ENCODE results near the gene PPP1R7.

DNA sequence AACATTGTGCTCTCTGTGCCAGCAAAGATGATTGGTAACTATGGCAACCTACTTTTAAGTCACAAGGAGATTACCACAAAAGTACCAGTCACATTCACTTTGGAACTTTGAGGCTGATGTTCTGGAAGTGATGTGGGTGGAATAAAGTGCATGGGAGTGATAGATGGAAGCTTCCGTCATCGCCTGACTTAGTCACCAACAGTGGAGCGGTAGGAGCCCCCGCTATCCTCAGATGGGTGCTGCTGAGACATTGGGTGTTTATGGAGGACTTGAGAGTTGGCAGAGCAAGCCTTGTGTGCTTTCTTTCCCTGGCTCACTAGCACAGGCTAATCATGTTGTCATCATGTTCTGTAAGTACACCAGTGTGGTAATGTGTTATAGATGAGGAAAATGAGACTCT lies 4.6 kb downstream of the PPP1R7 start:
- TF ChIP-seq POLR2AphosphoS5 (IDR thresholded peaks at IDR 0.05): no peak
- TF ChIP-seq, protein P1, sequence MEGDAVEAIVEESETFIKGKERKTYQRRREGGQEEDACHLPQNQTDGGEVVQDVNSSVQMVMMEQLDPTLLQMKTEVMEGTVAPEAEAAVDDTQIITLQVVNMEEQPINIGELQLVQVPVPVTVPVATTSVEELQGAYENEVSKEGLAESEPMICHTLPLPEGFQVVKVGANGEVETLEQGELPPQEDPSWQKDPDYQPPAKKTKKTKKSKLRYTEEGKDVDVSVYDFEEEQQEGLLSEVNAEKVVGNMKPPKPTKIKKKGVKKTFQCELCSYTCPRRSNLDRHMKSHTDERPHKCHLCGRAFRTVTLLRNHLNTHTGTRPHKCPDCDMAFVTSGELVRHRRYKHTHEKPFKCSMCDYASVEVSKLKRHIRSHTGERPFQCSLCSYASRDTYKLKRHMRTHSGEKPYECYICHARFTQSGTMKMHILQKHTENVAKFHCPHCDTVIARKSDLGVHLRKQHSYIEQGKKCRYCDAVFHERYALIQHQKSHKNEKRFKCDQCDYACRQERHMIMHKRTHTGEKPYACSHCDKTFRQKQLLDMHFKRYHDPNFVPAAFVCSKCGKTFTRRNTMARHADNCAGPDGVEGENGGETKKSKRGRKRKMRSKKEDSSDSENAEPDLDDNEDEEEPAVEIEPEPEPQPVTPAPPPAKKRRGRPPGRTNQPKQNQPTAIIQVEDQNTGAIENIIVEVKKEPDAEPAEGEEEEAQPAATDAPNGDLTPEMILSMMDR (IDR thresholded peaks at IDR 0.05; ENCODE audit: poor library complexity, severe bottlenecking): no peak
- TF ChIP-seq, protein P2, sequence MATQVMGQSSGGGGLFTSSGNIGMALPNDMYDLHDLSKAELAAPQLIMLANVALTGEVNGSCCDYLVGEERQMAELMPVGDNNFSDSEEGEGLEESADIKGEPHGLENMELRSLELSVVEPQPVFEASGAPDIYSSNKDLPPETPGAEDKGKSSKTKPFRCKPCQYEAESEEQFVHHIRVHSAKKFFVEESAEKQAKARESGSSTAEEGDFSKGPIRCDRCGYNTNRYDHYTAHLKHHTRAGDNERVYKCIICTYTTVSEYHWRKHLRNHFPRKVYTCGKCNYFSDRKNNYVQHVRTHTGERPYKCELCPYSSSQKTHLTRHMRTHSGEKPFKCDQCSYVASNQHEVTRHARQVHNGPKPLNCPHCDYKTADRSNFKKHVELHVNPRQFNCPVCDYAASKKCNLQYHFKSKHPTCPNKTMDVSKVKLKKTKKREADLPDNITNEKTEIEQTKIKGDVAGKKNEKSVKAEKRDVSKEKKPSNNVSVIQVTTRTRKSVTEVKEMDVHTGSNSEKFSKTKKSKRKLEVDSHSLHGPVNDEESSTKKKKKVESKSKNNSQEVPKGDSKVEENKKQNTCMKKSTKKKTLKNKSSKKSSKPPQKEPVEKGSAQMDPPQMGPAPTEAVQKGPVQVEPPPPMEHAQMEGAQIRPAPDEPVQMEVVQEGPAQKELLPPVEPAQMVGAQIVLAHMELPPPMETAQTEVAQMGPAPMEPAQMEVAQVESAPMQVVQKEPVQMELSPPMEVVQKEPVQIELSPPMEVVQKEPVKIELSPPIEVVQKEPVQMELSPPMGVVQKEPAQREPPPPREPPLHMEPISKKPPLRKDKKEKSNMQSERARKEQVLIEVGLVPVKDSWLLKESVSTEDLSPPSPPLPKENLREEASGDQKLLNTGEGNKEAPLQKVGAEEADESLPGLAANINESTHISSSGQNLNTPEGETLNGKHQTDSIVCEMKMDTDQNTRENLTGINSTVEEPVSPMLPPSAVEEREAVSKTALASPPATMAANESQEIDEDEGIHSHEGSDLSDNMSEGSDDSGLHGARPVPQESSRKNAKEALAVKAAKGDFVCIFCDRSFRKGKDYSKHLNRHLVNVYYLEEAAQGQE (IDR thresholded peaks at IDR 0.05; ENCODE audit: borderline replicate concordance): no peak
- TF ChIP-seq SMC3 (conservative IDR thresholded peaks at IDR 0.05; ENCODE audit: poor library complexity): no peak

All from neural cell (in vitro differentiated cells).